Measurements from ENCODE around the gene PTPRR. TPM values are rescaled to one million over a fixed set of nuclear protein-coding genes. Genes with fewer than 3 reads are reported as not detected.

PTPRR gene
- polyA plus RNA-seq, 1 of the 3 experiments (the other 2 are of a cell fraction), result 1.4 TPM

GRCh38 chr12:70885956-70886355 is 34.6 kb downstream of the PTPRR start:
- H3K4me3 ChIP-seq (ENCODE audit: low read depth in 2 of 2, low read length in 1 of 2), result no peak overlapping the region
- no peaks in the 10 kb centered on the region for H3K27me3 ChIP-seq (ENCODE audit: insufficient read depth)
- no peaks in the 10 kb centered on the region for H3K36me3 ChIP-seq (replicated peaks in 1 of 2; ENCODE audit: control insufficient read depth in 1 of 2, insufficient read depth in 2 of 2, low read length in 1 of 2)
- H2AFZ ChIP-seq (ENCODE audit: low read depth), result no peak overlapping the region
- no peak overlapping the region for H3K27ac ChIP-seq (ENCODE audit: low read depth in 2 of 2, low read length in 1 of 2)
- no peak for DNase-seq
- no peaks in the 10 kb centered on the region for H3F3A ChIP-seq (replicated peaks; ENCODE audit: insufficient read depth)
- peaks cover 0 to 6% of the 10 kb centered on the region in 2 experiments; a peak in 2 of 4 replicates for H3K4me1 ChIP-seq (ENCODE audit: control insufficient read depth in 1 of 2, insufficient read depth in 2 of 2, low read depth in 1 of 2, low read length in 1 of 2)
- TF ChIP-seq USF1 (IDR thresholded peaks at IDR 0.05; ENCODE audit: borderline replicate concordance, low read depth), result no peak
- TF ChIP-seq JUND (IDR thresholded peaks at IDR 0.05), result no peak
- TF ChIP-seq RAD21 (IDR thresholded peaks at IDR 0.05; ENCODE audit: low read length), result no peak
- TF ChIP-seq NRF1 (IDR thresholded peaks at IDR 0.05; ENCODE audit: low read depth, low read length), result no peak
- TF ChIP-seq ELF1 (IDR thresholded peaks at IDR 0.05), result no peak
- no peak for TF ChIP-seq REST (IDR thresholded peaks at IDR 0.05; ENCODE audit: low read depth, low read length)
- TF ChIP-seq GATA2 (CRISPR knock-in tag; IDR thresholded peaks at IDR 0.05), result no peak
- TF ChIP-seq FOXM1 (IDR thresholded peaks at IDR 0.05; ENCODE audit: low read depth), result no peak
- no peak for TF ChIP-seq IRF3 (IDR thresholded peaks at IDR 0.05; ENCODE audit: low read depth, low read length)
- TF ChIP-seq RCOR1 (IDR thresholded peaks at IDR 0.05; ENCODE audit: low read length), result no peak
- no peak for TF ChIP-seq TCF12 (IDR thresholded peaks at IDR 0.05)
- TF ChIP-seq YY1 (IDR thresholded peaks at IDR 0.05; ENCODE audit: low read depth), result no peak
- no peak for TF ChIP-seq RXRA (IDR thresholded peaks at IDR 0.05; ENCODE audit: borderline replicate concordance, low read depth)
- TF ChIP-seq EZH2phosphoT487 (IDR thresholded peaks at IDR 0.05; ENCODE audit: borderline replicate concordance, low read depth), result no peak
- TF ChIP-seq ZBTB33 (IDR thresholded peaks at IDR 0.05; ENCODE audit: borderline replicate concordance, low read depth), result no peak
- TF ChIP-seq FOSL2 (IDR thresholded peaks at IDR 0.05; ENCODE audit: borderline replicate concordance, low read depth), result no peak
- TF ChIP-seq RFX5 (IDR thresholded peaks at IDR 0.05; ENCODE audit: low read length), result no peak
- no peak for TF ChIP-seq CTCF (IDR thresholded peaks at IDR 0.05)
- H4K20me1 ChIP-seq (ENCODE audit: insufficient read depth), result no peaks in the 10 kb centered on the region
- H3K4me2 ChIP-seq, result no peak overlapping the region
- H3K9me3 ChIP-seq, result no peaks in the 10 kb centered on the region
- 17% methylated on average over 3 of the region's 3 CpGs for WGBS (ENCODE audit: low lambda C conversion rate)
- H3K79me2 ChIP-seq (ENCODE audit: insufficient read depth), result no peaks in the 10 kb centered on the region
- ChIA-PET CTCF (no interaction called here), POLR2A (no interaction called here)
- H3K9me2 ChIP-seq, result no peaks in the 10 kb centered on the region
- H3K9ac ChIP-seq, result no peak overlapping the region
